ENCODE results near the gene TMEM132D.

Gene TMEM132D

DNA sequence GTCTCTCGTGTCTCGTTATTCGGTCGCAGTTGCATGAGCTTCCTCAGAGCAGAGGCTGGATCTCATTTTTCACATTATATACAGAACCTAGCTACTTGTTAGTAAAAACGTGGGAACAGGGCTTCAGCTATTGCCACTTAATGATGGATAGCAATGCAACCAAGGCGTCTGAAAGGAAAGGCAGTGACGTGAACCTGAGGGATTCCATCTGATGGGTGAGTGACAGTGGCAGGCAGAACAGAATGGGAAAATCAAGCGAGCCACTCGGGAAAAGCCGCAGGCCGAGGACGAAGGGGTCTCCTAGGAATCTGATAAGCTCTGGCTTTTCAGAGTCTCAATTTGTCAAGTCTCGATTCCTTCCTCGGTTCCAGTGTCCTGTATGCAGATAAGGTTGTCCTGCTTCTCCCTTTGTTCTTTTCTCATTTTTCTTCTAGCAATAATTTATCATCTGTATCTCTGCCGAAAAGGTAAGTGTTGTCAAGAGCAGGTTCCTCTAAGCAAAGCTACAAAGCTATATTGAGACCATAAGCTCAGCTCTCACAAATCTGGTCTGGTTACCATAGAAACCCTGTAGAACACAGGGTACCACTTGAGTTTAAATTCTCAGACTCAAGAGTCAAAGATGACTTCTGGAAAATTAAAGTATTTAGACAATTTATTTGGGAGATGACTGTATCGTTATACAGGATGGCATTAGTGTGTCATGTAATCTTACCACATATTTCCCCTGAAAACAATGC, 633.9 kb downstream of the TMEM132D start:
- H3K36me3 ChIP-seq (ENCODE audit: insufficient read depth, low read depth, low read length) = no peaks in the 10 kb centered on the region
- H3K9ac ChIP-seq (ENCODE audit: low read depth, low read length) = no peak overlapping the region
- H3K27ac ChIP-seq (ENCODE audit: low read length) = no peak overlapping the region
- H3K4me3 ChIP-seq (ENCODE audit: low read length) = no peak overlapping the region
- H3K4me1 ChIP-seq (ENCODE audit: insufficient read depth, low read length) = no peaks in the 10 kb centered on the region
- peaks cover 2% of the 10 kb centered on the region; the same call in 1 of the 2 replicates for H3K9me3 ChIP-seq (ENCODE audit: insufficient read depth, low read depth, low read length)
- no peaks in the 10 kb centered on the region for H3K27me3 ChIP-seq (ENCODE audit: insufficient read depth, low read length)

DNA sequence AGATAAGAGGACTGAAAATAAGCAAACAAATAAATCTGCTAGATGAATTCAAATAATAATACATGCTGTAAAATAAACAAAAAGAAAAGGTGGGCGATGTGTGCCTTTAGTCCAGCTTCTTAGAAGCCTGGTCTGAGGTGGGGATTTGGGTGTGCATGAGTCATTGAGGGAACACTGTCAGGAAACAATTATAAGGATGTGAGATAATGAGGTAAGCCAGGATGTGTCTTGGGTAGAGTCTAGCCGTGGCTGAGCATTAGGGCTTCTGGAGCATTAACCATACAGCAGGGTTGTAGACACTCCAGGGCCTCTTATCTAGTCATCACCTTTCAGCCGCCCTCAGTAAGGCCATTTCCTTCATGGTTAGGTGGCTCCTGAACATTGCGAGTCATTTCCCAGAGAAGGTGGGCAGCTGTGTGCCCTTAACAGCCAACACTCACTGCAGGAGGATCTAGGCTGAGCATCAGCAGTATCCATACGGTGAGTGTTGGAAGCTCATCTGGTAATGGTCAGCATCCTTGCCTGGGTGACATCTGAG, 645.0 kb downstream of the TMEM132D start:
- no peak overlapping the region for H3K4me3 ChIP-seq (ENCODE audit: low read length)
- no peak overlapping the region for H3K9ac ChIP-seq (ENCODE audit: low read depth, low read length)
- no peaks in the 10 kb centered on the region for H3K36me3 ChIP-seq (ENCODE audit: insufficient read depth, low read depth, low read length)
- H3K4me1 ChIP-seq (ENCODE audit: insufficient read depth, low read length) = no peaks in the 10 kb centered on the region
- peaks cover 5% of the 10 kb centered on the region; the same call in 1 of the 2 replicates for H3K9me3 ChIP-seq (ENCODE audit: insufficient read depth, low read depth, low read length)
- H3K27me3 ChIP-seq (ENCODE audit: insufficient read depth, low read length) = no peaks in the 10 kb centered on the region
- no peak overlapping the region for H3K27ac ChIP-seq (ENCODE audit: low read length)

GRCh38 chr12:129257524-129257923, 646.3 kb downstream of the TMEM132D start:
- Histone ChIP-seq H3K27ac (ENCODE audit: low read length) (no peak overlapping the region), H3K9me3 (ENCODE audit: insufficient read depth, low read depth, low read length) (peaks cover 5% of the 10 kb centered on the region; the same call in 1 of the 2 replicates), H3K9ac (ENCODE audit: low read depth, low read length) (no peak overlapping the region), H3K4me1 (ENCODE audit: insufficient read depth, low read length) (no peaks in the 10 kb centered on the region), H3K4me3 (ENCODE audit: low read length) (no peak overlapping the region), H3K27me3 (ENCODE audit: insufficient read depth, low read length) (no peaks in the 10 kb centered on the region), H3K36me3 (ENCODE audit: insufficient read depth, low read depth, low read length) (no peaks in the 10 kb centered on the region)

GRCh38 chr12:129246630-129247029, 657.2 kb downstream of the TMEM132D start:
- Histone ChIP-seq H3K4me1 (ENCODE audit: insufficient read depth, low read length) (no peaks in the 10 kb centered on the region), H3K9me3 (ENCODE audit: insufficient read depth, low read depth, low read length) (no peaks in the 10 kb centered on the region; the same call in 1 of the 2 replicates), H3K27ac (ENCODE audit: low read length) (no peak overlapping the region), H3K9ac (ENCODE audit: low read depth, low read length) (no peak overlapping the region), H3K27me3 (ENCODE audit: insufficient read depth, low read length) (no peaks in the 10 kb centered on the region), H3K36me3 (ENCODE audit: insufficient read depth, low read depth, low read length) (no peaks in the 10 kb centered on the region), H3K4me3 (ENCODE audit: low read length) (no peak overlapping the region)

DNA sequence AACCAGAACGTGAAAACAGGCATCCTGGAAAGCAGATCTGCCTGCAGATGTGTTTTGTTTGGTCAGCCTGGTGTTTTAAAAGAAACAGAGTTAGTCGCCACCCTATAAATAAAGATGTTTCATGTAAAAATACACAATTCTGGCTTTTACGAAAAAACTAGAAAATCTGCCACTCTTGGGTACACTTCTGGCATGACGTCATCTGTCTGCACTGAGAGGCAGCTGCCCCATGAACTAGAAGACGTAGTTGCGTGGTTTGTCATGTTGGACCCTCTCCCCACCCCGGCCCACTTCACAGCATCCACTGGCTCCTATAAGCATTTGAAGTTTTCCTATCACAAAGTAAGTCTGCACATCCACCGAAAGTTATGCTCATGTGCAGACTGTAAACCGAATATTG, 658.1 kb downstream of the TMEM132D start:
- H3K36me3 ChIP-seq (ENCODE audit: insufficient read depth, low read depth, low read length) = no peaks in the 10 kb centered on the region
- H3K4me1 ChIP-seq (ENCODE audit: insufficient read depth, low read length) = no peaks in the 10 kb centered on the region
- H3K27me3 ChIP-seq (ENCODE audit: insufficient read depth, low read length) = no peaks in the 10 kb centered on the region
- no peak overlapping the region for H3K27ac ChIP-seq (ENCODE audit: low read length)
- no peaks in the 10 kb centered on the region; the same call in 1 of the 2 replicates for H3K9me3 ChIP-seq (ENCODE audit: insufficient read depth, low read depth, low read length)
- no peak overlapping the region for H3K4me3 ChIP-seq (ENCODE audit: low read length)
- H3K9ac ChIP-seq (ENCODE audit: low read depth, low read length) = no peak overlapping the region

DNA sequence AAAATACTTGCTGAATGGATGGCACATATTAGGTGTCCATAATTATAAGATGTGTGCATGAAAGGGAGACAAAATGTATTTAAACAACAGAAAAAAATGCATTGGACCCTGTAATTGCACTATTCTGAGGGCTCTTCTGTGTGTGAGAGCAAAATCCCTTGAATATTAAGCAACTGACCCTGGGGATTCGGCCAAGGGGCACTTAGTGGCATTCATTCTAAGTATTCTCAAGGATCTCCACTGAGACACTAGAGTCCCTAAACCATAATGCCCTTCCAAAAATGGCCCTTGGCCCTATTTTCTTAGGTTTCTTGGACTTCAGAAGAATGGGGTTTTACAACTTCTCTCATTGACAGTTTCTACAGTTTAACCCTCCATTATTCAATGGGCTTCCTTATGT, 662.0 kb downstream of the TMEM132D start:
- H3K27me3 ChIP-seq (ENCODE audit: insufficient read depth, low read length) = no peaks in the 10 kb centered on the region
- H3K9ac ChIP-seq (ENCODE audit: low read depth, low read length) = no peak overlapping the region
- H3K4me3 ChIP-seq (ENCODE audit: low read length) = no peak overlapping the region
- no peaks in the 10 kb centered on the region for H3K36me3 ChIP-seq (ENCODE audit: insufficient read depth, low read depth, low read length)
- H3K4me1 ChIP-seq (ENCODE audit: insufficient read depth, low read length) = no peaks in the 10 kb centered on the region
- no peak overlapping the region for H3K27ac ChIP-seq (ENCODE audit: low read length)
- 0 out of 2 replicates have a peak, but pooled peaks cover 4% of the 10 kb centered on the region for H3K9me3 ChIP-seq (ENCODE audit: insufficient read depth, low read depth, low read length)

GRCh38 chr12:129237881-129238280, 665.9 kb downstream of the TMEM132D start:
- H3K4me3 ChIP-seq (ENCODE audit: low read length) = no peak overlapping the region
- no peaks in the 10 kb centered on the region for H3K27me3 ChIP-seq (ENCODE audit: insufficient read depth, low read length)
- no peak overlapping the region for H3K9ac ChIP-seq (ENCODE audit: low read depth, low read length)
- 0 out of 2 replicates have a peak, but pooled peaks cover 4% of the 10 kb centered on the region for H3K9me3 ChIP-seq (ENCODE audit: insufficient read depth, low read depth, low read length)
- no peaks in the 10 kb centered on the region for H3K36me3 ChIP-seq (ENCODE audit: insufficient read depth, low read depth, low read length)
- no peak overlapping the region for H3K27ac ChIP-seq (ENCODE audit: low read length)
- no peaks in the 10 kb centered on the region for H3K4me1 ChIP-seq (ENCODE audit: insufficient read depth, low read length)

DNA sequence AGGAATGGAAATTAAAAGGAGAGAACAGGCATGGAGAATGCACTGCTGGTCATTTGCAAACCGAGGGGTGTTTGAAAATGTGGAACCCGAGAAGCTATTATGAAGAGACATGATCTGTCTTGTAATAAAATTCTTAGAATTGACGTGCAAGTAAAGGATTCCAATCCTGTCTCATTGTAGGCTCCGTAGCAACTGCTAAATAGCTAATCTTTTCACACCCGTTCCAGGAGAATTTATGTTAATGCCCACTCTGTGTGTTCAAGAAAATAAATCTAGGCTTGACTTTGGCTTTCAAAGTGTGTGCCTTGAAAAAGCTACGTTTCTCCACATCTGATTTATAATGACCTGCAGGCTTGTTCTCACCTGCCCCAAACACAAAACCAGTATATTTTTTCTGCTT, 669.6 kb downstream of the TMEM132D start:
- H3K9ac ChIP-seq (ENCODE audit: low read depth, low read length) = no peak overlapping the region

GRCh38 chr12:129231491-129231890, 672.3 kb downstream of the TMEM132D start:
- no peak overlapping the region for H3K27ac ChIP-seq (ENCODE audit: low read length)
- no peaks in the 10 kb centered on the region for H3K36me3 ChIP-seq (ENCODE audit: insufficient read depth, low read depth, low read length)
- no peaks in the 10 kb centered on the region for H3K27me3 ChIP-seq (ENCODE audit: insufficient read depth, low read length)
- H3K9me3 ChIP-seq (ENCODE audit: insufficient read depth, low read depth, low read length) = no peaks in the 10 kb centered on the region
- no peak overlapping the region for H3K9ac ChIP-seq (ENCODE audit: low read depth, low read length)
- H3K4me3 ChIP-seq (ENCODE audit: low read length) = no peak overlapping the region
- no peaks in the 10 kb centered on the region for H3K4me1 ChIP-seq (ENCODE audit: insufficient read depth, low read length)

More for the DNA sequence above, 669.6 kb downstream of the TMEM132D start:
- Histone ChIP-seq H3K36me3 (ENCODE audit: insufficient read depth, low read depth, low read length) (no peaks in the 10 kb centered on the region), H3K4me3 (ENCODE audit: low read length) (no peak overlapping the region), H3K27ac (ENCODE audit: low read length) (no peak overlapping the region), H3K9me3 (ENCODE audit: insufficient read depth, low read depth, low read length) (0 out of 2 replicates have a peak, but pooled peaks cover 4% of the 10 kb centered on the region), H3K27me3 (ENCODE audit: insufficient read depth, low read length) (no peaks in the 10 kb centered on the region), H3K4me1 (ENCODE audit: insufficient read depth, low read length) (no peaks in the 10 kb centered on the region)

DNA sequence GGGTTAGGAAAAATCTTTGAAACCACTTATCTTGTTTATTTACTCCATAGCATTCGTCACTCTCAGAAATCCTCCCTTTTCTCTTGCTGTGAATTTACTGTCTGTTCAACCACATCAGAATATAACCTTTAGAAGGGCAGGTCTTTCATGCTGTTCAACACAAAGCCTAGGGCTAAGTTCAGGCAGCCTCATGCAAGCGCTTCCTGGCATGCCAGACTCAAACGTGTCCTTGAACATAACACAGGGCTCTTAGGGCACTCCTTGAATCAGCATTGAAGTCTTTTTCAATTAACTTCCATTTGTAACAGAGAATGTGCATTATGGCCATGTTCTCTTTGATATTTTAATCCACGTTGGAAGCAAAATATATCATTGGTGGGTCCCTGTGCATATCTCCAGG, 672.8 kb downstream of the TMEM132D start:
- Histone ChIP-seq H3K9ac (ENCODE audit: low read depth, low read length) (no peak overlapping the region), H3K27ac (ENCODE audit: low read length) (no peak overlapping the region), H3K9me3 (ENCODE audit: insufficient read depth, low read depth, low read length) (no peaks in the 10 kb centered on the region), H3K36me3 (ENCODE audit: insufficient read depth, low read depth, low read length) (no peaks in the 10 kb centered on the region), H3K4me3 (ENCODE audit: low read length) (no peak overlapping the region), H3K4me1 (ENCODE audit: insufficient read depth, low read length) (peaks cover 4% of the 10 kb centered on the region), H3K27me3 (ENCODE audit: insufficient read depth, low read length) (no peaks in the 10 kb centered on the region)

DNA sequence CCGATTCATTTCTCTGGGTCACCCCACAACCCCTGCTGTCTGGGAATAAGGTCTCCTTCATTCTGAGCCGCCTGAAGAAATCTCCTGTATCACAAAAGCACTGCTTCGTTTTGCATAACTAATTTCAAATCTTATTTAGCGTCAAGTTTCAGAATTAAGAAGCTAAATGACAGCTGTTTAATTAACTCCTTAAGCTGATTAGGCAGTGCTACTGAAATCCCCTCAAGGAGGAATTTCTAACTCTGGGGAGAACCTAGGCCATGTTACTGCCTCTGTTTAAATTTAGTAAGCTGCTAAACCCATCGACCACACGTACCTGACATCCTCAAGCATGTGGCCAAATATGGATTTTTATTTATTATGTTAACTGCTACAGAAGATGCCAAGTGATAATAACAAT, 677.0 kb downstream of the TMEM132D start:
- Histone ChIP-seq H3K9ac (ENCODE audit: low read depth, low read length) (no peak overlapping the region), H3K36me3 (ENCODE audit: insufficient read depth, low read depth, low read length) (no peaks in the 10 kb centered on the region), H3K9me3 (ENCODE audit: insufficient read depth, low read depth, low read length) (no peaks in the 10 kb centered on the region)

GRCh38 chr12:129226005-129226404, 677.8 kb downstream of the TMEM132D start:
- no peak overlapping the region for H3K27ac ChIP-seq (ENCODE audit: low read length)
- no peaks in the 10 kb centered on the region for H3K36me3 ChIP-seq (ENCODE audit: insufficient read depth, low read depth, low read length)
- H3K27me3 ChIP-seq (ENCODE audit: insufficient read depth, low read length) = no peaks in the 10 kb centered on the region
- no peak overlapping the region for H3K4me3 ChIP-seq (ENCODE audit: low read length)
- peaks cover 6% of the 10 kb centered on the region for H3K4me1 ChIP-seq (ENCODE audit: insufficient read depth, low read length)
- H3K9ac ChIP-seq (ENCODE audit: low read depth, low read length) = no peak overlapping the region
- H3K9me3 ChIP-seq (ENCODE audit: insufficient read depth, low read depth, low read length) = no peaks in the 10 kb centered on the region

More for the DNA sequence above, 677.0 kb downstream of the TMEM132D start:
- no peak overlapping the region for H3K27ac ChIP-seq (ENCODE audit: low read length)
- H3K4me3 ChIP-seq (ENCODE audit: low read length) = no peak overlapping the region
- H3K4me1 ChIP-seq (ENCODE audit: insufficient read depth, low read length) = peaks cover 6% of the 10 kb centered on the region
- no peaks in the 10 kb centered on the region for H3K27me3 ChIP-seq (ENCODE audit: insufficient read depth, low read length)
